ENCODE measurements around the gene SRGAP2.
"Not testable (repeated sequence)": the region's sequence is repeated elsewhere in the genome, so short reads cannot be mapped to it uniquely, and the experiment has no call there.

SRGAP2 gene

DNA sequence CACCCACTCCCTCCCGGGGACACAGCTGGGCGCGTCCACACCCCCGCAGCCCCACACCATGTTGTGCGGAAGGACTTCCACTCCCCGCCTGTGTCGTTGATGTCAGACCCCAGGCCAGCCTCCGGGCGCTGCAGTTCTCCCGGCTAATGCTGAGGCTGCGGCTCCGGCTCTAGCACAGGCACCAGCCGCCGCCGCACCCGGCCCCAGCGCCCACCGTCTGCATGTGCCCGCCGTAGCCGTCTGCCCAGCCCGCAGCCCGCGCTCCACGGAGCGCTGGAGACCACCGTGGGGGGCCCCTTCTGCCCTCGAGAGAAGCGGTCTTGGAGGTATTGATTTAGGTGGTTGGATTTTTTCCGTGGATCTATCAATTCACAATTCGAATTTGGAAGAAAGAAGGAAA, 2.2 kb downstream of the SRGAP2 start:
- not testable (repeated sequence) for ATAC-seq
- peak; percentile 16 for DNase-seq

DNA sequence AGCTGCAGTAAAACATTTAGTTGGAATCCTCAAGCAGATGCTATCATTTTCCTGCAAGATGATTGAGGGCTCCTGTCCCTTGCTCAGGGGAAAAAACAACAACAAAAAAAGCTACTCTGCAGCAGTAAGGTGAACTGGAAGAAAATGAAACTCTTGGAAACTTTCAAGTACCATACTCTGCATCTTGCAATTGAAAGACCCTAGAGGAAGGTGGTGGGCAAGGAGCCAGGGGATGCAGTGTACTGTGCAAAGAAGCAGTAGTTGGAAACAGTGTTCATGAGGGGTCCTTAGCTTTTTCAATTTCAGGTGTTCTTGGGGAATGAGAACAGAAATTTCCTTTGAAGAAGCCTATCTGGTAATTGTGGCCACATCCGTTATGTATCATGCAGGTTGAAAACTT, 7.5 kb downstream of the SRGAP2 start:
- ATAC-seq, DNase-seq: not testable (repeated sequence)

DNA sequence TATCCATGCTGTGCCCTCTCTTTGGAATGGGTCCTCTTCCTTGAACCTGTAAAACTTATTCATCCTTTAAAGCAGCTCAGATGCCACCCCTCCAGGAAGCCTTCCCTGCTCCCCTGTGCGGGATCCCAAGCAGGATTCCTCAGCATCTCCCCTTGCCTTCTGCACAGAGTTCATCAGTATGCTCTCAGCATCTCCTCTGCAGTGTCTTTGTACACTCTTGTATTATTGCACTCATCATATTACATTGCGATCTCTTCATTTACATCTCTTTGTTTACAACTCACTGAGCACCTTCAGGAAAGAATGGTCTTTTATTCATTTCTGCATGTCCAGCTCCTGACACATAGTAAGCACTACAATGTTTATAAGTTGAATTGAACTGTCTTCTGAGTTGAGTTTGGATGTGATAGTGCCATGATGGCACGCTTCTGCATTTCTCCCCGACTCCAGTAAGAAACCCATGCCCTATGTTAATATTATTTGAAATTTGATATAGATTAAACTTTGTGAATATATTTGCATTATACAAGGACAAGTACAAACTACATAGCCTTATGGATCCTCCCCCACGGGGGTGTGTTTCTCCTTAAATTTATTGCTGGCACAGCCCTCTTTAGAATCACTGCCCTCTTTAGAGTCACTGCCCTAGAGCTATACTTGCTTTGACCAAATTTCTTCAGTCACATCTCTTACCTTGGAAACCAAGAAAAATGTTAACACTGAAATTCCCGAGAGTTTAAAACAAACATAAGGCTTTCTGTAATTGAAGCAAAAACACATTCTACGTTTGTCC, 12.5 kb downstream of the SRGAP2 start:
- DNase-seq, ATAC-seq: not testable (repeated sequence)

DNA sequence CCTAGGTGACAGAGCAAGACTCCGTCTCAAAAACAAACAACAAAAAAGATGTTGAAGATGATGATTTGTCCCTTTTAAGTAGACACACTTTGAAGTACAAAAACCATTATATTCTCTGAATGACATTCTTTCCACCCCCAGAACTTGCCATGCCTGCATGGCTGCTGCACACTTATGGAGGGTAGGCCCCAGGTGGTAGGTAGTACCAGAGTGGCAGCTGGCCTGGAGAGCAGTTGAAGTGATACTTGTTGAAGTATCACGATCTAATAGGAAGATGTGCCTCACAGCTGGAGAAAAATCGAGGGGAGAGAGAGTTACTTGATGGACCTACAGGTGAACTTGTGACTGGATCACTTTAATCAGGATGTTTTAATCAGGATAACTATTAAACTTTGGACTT, 14.9 kb downstream of the SRGAP2 start:
- not testable (repeated sequence) for ATAC-seq, DNase-seq

DNA sequence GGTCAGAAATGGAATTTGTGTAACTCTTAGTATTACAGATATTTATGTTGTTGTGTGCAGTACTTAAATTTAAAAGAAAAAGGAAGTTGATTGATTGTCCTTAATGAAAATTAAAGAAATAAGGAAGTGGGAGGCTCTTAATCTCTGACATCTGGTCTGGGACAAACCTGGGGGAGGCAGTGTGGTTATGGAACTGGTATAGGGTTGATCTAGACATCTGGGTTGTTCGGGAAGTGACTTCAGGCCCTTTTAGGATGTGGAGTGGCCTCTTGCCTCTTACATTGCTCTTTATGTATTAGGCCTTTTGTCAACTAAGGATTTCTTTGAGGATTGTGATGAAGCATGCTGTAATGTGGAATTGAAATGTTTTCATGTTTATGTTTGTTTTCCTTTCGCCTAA, 15.4 kb downstream of the SRGAP2 start:
- not testable (repeated sequence) for ATAC-seq, DNase-seq

GRCh38 chr1:206219514-206220331, 16.4 kb downstream of the SRGAP2 start:
- DNase-seq, result not testable (repeated sequence)

GRCh38 chr1:206220332-206221000, 17.1 kb downstream of the SRGAP2 start:
- not testable (repeated sequence) for ATAC-seq, DNase-seq

More at GRCh38 chr1:206219514-206220331, 16.4 kb downstream of the SRGAP2 start:
- ATAC-seq, result not testable (repeated sequence)

DNA sequence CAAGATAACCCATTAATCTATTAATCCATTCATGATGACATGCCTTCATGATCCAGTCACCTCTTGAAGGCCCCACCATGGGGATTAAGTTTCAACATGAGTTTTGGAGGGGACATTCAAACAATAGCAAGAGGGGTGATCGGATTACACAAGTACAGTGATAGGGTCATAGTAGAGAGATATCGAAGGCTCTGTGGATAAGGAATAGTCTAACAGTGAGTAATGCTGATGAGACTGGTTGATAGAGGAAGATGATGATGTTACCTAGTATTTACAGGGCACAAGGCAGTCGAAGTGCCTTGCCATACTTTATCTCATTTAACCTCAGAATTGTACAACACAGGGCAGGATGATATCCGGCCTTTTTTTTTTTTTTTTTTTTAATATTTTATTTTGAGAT, 18.2 kb downstream of the SRGAP2 start:
- not testable (repeated sequence) for DNase-seq, ATAC-seq

DNA sequence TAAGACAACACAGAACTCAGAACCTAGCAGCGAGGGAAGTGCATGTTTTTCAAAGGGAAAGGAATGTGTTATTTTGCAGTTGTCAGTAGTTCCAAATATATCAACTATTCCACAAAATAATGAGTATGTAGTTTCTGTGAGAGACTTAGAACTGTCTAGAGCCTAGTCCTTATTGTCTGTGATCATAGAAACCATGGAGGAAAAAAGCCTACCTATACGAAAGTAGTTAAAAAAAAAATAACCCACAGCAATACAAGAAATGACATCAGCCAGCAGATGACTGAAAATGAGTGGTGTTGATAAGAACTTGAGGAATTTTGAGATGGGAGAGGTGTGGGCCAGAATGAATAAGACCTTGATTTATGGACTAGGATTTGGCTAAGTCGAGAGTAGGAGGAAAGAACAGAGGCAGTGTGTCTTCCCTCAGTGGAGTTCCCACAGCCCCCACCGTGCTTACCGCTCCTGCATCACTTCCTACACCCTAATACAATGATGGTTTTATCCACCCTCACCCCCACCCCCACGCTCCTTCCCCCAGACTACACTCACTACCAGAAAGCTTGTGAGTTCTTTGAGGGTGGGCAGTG, 20.9 kb downstream of the SRGAP2 start:
- DNase-seq, result not testable (repeated sequence)
- peak; percentile 40 for ATAC-seq

GRCh38 chr1:206225386-206225785, 22.0 kb downstream of the SRGAP2 start:
- DNase-seq, ATAC-seq: not testable (repeated sequence)

DNA sequence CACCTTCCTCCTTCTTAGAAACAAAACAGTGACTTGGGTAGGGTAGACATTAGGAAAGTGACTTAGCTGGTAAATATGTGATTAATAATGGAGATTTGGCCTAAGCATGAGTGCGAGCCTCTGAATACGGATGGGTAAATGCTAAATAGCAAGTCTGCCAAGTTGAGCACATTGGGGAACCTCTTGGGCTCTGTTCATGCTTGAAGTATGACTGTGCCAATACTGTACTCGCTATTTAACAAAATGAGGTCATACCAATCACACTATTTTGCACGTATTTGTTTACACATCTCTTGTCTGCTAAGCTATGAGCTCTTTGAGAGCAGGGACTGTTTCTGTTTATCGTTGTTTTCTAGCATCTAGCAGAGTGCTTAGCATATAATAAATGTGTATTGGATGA, 23.5 kb downstream of the SRGAP2 start:
- not testable (repeated sequence) for DNase-seq, ATAC-seq

DNA sequence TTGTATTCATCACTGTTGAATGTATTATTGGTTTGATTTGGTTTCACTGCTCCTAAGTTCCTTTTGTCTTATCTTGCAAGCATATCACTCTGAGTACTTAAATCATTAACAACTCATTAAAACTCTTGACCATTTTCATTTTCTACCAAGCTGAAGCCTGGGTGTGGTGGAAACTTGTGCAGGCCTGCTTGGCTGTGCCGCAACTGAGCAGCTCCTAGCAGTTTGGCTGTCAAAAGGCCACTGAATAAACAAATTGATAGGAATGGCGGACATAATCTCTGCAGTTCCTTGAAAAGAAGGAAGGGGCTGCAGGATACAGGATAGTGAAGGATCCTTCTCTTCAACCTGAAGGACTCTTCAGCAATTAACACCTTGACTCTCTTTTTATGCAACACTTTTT, 25.9 kb downstream of the SRGAP2 start:
- not testable (repeated sequence) for DNase-seq, ATAC-seq

GRCh38 chr1:206231989-206232388, 28.6 kb downstream of the SRGAP2 start:
- ATAC-seq, DNase-seq: not testable (repeated sequence)

DNA sequence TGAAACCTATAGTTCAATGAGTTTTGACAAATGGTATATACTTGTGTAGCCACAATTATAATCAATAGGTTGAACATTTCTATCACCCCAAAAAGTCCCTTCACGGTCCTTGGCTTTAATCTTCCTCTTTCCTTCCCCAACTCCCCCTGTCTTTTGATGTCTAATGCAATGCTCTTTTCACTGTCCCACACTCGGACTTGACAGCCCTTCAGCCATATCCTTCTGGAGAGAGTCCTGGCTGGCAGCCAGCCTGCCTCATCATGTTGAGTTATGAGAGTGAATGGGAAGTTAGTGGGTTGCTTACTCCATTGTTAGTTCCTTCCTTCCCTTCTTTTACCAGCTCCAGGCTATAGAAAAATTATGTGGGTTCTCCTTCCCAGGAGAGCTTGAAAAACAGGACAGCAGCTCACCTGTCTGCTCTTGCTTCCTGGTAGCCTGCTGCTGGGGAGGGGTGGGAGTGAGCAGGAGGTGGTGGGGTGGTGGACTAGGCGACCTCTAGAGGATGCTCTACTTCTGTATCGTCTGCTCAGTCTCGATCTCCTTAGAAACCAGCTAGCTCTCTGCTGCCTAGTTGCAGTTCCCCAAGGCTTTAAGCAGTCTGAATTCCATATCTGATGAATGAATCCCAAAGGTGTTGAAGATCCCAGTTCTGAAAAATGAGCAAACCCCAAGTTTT, 29.8 kb downstream of the SRGAP2 start:
- ATAC-seq, result peak; percentile 55
- DNase-seq, result not testable (repeated sequence)

- not testable (repeated sequence) for ATAC-seq
Measured at GRCh38 chr1:206234189-206234916, 31.0 kb downstream of the SRGAP2 start.

GRCh38 chr1:206235190-206235589, 31.8 kb downstream of the SRGAP2 start:
- not testable (repeated sequence) for DNase-seq, ATAC-seq

More at GRCh38 chr1:206234189-206234916, 31.0 kb downstream of the SRGAP2 start:
- DNase-seq, result not testable (repeated sequence)

- peak; percentile 45 for ATAC-seq
Measured at GRCh38 chr1:206240288-206240687, 36.9 kb downstream of the SRGAP2 start.

GRCh38 chr1:206243335-206243734, 40.0 kb downstream of the SRGAP2 start:
- peak; percentile 85 for ATAC-seq
- DNase-seq, result not testable (repeated sequence)

More at GRCh38 chr1:206240288-206240687, 36.9 kb downstream of the SRGAP2 start:
- DNase-seq, result not testable (repeated sequence)

DNA sequence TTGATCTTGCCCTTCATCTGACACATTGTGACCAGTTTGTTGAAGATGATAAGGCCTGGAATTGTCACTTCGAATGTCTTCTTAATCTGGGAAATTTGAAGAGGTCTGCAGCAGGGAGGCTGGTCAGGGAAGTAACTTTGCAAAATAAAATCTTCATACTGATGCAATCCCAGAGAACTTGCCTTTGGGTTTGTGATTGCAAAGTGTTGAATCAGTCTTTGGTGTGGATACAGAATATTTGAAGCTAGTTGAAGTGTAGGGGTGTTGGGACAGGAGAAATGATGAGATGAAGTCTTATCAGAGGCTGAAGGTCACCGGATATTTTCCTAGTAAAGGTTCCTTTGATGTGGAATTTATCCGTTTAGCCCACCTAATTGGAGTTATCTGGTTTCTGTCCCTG, 42.1 kb downstream of the SRGAP2 start:
- not testable (repeated sequence) for DNase-seq, ATAC-seq
